DMS 273 (cell line): ENCODE data around the gene TFPI2.
"Not testable (repeated sequence)": the region's sequence is repeated elsewhere in the genome, so short reads cannot be mapped to it uniquely, and the experiment has no call there.

Source experiments
- DNase-seq: peaks from one replicate; lab custom pipeline; 2025; ENCODE audit not compliant: unreplicated experiment; lab: John Stamatoyannopoulos, UW

Gene TFPI2

GRCh38 chr7:93890464-93891068 is at the start of gene TFPI2:
TSS of gene TFPI2 (minus strand) at chr7:93890753. CDS start at chr7:93890678, 75 bp downstream.
- peak; percentile 48 for DNase-seq

GRCh38 chr7:93938293-93938692 is 47.7 kb upstream of the TFPI2 start:
- no peak for DNase-seq

GRCh38 chr7:93937818-93938217 is 47.3 kb upstream of the TFPI2 start:
- no peak for DNase-seq

DNA sequence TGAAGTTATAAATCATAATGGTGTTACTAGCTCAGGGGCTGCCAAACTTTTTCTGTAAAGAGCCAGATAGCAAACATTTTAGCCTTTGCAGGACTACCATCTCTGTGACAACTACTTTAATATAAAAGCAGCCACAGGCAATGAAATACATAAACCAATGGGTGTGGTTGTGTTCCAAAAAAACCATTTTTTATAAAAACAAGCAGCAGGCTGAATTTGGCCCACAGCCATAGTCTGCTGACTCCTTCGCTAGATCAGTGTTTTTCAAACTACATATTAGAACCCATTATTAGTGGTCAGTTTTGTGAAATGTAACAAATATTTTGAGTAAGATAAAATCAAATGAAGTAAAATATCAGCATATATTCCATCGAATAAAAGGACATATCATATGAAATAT is 44.5 kb upstream of the TFPI2 start:
- DNase-seq = no peak

DNA sequence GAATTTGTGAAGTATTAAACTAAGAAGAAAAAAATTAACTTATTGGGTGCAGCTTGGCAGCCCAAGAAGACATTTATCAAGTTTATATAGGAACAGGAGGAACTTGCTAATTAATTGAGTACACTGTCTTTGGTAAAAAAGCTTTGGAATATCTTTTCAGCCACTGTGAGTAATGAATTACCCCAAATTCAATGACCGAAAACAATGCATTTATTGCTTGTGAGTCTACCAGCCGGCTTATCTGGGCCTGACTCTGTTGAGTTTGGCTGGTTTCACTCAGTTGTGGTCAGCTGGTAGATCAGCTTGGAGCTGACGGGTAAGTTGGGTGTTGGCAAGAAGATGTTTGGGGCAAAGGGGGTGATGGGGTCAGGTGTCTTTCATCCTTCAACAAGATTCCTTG is 42.6 kb upstream of the TFPI2 start:
- no peak for DNase-seq

GRCh38 chr7:93931655-93932054 is 41.1 kb upstream of the TFPI2 start:
- no peak for DNase-seq

DNA sequence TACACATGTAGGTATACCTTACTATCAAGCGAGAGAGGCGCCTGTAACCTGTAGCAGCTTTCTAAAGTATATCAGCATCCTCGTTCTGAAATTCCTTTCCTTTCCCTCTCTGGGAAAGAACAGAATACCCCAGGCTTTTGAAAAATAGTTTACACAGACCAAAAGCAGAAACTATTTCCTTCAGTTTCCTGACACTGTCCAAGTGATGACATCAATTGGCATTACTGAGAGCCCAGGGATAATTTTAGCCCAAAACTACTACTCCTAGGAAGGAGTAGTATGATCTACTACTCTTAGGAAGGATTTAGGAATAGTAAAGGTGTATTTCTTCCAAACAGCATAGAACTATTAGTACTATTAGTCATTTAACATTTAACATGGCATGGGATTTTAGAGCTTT is 37.0 kb upstream of the TFPI2 start:
- DNase-seq = no peak

GRCh38 chr7:93926800-93927199 is 36.2 kb upstream of the TFPI2 start:
- no peak for DNase-seq

DNA sequence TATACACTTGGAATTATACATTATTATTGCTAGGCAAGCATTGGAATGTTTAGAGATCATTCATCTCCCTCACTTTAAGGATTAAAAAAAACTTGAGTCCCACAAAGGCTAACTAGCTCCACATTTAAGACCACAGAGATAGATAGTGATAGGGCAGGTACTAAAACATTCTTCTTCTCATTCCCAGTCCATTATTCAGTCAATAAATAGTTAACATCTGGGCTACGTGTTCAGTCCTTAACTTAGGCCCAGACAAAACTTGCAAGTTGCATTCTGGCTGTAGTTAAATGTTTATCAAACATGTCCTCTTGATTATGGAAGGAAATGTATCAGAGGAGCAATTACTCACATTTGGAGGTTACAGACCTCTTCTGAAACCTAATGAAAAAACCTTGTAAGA is 33.4 kb upstream of the TFPI2 start:
- DNase-seq = no peak

- DNase-seq = no peak
Measured at GRCh38 chr7:93923296-93923695, 32.7 kb upstream of the TFPI2 start.

DNA sequence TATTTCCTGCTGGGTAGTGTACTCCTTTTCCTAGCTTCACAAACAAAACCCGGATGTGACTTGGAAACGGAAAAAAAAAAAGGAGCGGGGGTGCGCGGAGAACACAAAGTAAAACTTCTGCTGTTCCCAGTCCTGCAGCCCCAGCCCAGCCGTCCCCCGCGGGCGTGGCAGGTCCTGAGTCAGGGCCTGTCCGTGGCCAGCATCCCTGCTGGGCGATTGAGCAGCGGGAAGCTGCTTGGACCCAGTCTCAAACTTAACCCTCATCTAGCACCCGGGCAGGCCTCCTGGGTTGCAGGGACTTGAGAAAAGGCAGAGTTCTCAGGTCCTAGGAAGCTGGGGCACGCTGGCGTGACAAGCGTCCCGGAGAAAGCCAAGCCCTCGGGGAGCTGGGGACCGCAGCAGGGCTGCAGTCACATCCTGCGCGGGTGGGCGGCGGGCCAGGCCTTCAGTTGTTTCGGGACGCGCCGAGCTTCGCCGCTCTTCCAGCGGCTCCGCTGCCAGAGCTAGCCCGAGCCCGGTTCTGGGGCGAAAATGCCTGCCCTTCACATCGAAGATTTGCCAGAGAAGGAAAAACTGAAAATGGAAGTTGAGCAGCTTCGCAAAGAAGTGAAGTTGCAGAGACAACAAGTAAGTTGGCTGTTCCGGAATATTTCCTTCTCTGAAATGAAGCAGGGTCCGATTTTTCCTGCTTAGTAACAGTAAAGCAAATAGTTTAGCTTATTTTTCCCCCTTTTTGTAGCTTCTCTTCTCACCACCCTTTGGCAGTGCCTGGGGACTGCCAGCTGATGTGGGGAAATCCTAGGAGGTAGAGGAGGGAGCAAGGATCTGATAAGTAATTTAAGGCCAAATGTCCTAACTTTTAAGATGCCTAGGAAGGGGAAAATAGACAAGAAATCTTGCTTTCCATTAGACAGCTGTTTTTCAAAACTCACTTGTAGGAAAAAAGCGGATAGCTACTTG is 31.3 kb upstream of the TFPI2 start, which contains the start of gene GNG11:
GNG11 (plus strand) TSS at position 129 of the 960 bp plus-strand sequence; CDS start at position 532, 403 bp downstream.
- peak; percentile 67 for DNase-seq

- no peak for DNase-seq
Measured at GRCh38 chr7:93921186-93921585, 30.6 kb upstream of the TFPI2 start.

- DNase-seq = no peak
Measured at GRCh38 chr7:93920496-93921182, 30.1 kb upstream of the TFPI2 start.

DNA sequence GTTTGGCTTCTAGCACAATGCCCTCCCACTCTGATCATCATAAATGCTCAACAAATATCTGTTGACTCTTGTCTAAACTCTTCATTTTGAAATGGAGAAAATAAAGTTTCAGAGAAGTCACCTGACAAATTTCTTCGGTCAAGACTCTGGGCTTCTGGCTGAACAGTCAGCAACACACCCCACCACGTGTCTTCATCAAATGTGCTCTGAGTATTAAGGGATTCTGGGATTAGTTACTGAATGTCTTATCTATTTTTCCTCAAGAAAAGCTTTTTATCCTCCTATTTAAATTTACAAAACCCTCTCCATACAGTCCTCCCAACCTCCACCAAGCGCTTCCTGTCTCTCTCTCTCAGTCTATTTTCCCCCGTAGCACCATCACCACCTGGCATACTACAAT is 25.8 kb upstream of the TFPI2 start:
- DNase-seq = not testable (repeated sequence)

DNA sequence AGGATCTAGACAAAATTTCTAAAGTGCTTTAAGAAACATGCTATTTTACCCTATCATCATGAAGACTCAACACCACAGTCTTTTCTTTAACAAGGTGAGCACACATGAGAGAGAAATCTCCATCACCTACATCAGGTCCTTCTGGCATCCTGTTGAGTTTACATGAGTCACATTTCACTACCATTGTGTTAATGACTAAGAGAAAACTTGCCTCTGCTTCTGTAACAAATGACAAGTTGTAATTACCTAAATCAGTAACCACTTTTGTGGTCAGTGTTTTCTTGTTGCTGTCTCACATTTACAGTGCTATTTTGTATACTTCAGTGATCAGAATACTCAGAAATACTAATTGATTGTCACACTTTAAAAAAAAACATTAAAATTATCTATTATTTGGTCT is 25.3 kb upstream of the TFPI2 start:
- not testable (repeated sequence) for DNase-seq

DNA sequence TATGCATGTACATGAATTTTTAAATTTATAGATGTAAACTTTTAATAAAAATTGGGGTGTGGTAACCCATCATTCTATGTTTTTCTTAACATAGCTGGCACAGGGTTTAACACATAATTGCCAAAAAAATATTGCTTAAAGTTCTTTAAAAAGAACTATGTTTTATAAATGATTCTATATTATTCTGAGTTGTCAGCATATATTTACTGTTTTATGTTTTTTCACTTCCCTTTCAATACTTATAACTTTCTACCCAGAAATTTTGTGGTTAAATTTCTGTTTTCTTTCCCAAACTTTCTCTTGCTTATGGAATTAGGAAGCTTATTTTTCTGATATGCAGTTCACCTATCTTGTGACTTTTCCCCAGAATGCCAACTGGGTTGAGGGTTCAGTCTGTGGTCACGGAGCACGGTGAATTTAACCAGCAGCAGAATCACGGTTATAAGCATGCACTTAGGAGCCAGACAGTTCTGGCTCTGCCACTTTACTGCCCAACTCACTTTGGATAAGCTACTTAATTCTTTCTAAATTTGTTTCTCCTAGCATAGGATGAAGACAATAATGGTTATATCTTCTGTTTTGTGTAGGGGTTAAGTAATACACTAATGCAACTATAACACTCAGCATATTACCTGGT is 24.8 kb upstream of the TFPI2 start:
- not testable (repeated sequence) for DNase-seq

DNA sequence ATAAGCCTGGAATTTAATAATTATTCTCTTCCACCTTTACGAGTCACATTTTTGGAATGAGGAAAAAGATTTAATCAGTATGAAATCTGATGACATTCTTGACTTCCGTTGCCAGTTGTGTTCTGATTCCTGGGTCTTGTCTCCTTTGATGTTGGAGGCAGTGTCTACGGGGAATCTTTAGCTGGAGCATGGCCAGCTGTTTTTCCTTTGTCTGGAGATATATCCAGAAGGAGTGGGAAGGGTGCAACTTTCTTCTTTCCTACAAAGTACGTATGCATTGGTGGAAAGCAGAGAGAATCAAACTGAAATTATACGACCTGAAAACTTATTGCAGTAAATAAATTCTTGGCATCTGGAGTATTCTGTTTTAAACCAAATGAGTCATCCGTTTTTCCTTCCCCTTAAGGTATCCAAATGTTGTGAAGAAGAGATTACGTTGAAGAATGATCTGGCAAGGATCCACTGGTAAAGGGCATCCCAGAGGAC is 24.1 kb upstream of the TFPI2 start:
- DNase-seq = no peak

- no peak for DNase-seq
Measured at GRCh38 chr7:93913197-93913596, 22.6 kb upstream of the TFPI2 start.

- not testable (repeated sequence) for DNase-seq
Measured at GRCh38 chr7:93911661-93912060, 21.1 kb upstream of the TFPI2 start.

GRCh38 chr7:93911242-93911641 is 20.7 kb upstream of the TFPI2 start:
- DNase-seq = not testable (repeated sequence)
